Loucy (cell line): ENCODE results near the gene KRT31.

Source experiments
- CTCF ChIP-seq: fragments of 200-600 bp; sonication (generic); conservative IDR thresholded peaks from 2 replicates; pipeline ENCODE4 v1.5.1; 2014; ENCODE audit warnings: mild to moderate bottlenecking, antibody characterized with exemption, low read length
- EZH2phosphoT487 ChIP-seq: fragments of 200-600 bp; IDR thresholded peaks from 2 replicates; pipeline ENCODE4 v1.6.1; 2018; ENCODE audit warnings: antibody characterized with exemption, mild to moderate bottlenecking, moderate library complexity, borderline replicate concordance

DNA sequence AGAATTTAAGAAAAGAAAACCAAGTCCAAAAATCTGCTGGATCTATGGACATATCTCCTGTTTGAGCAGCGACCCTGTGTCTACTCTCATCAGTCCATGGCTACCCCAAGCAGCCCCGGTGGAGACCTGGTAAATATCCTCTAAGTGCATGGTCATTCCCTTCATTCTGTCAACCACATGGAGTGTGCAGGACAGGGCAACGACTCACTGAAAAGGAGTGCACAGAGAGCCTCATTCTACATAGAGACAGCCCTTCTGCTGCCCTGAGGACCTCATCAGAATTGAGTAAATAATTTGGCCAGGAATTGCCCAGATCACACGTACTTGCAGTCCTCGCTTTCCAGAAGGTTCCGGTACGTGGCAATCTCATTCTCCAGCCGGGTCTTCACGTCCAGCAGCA, 40.4 kb upstream of the KRT31 start:
- TF ChIP-seq CTCF, result no peak
- no peak for TF ChIP-seq EZH2phosphoT487
